HG02970 (cell line): ENCODE results near the gene STAT3.
"Not testable (repeated sequence)": the region's sequence is repeated elsewhere in the genome, so short reads cannot be mapped to it uniquely, and the experiment has no call there.

Source experiments
- ATAC-seq: cut with Tn5 transposase; IDR thresholded peaks from one replicate; pipeline ENCODE4 v1.9.1; 2021; ENCODE audit warnings: mild to moderate bottlenecking, moderate library complexity, moderate number of reproducible peaks; ENCODE audit not compliant: unreplicated experiment, low FRiP score

The STAT3 gene

DNA sequence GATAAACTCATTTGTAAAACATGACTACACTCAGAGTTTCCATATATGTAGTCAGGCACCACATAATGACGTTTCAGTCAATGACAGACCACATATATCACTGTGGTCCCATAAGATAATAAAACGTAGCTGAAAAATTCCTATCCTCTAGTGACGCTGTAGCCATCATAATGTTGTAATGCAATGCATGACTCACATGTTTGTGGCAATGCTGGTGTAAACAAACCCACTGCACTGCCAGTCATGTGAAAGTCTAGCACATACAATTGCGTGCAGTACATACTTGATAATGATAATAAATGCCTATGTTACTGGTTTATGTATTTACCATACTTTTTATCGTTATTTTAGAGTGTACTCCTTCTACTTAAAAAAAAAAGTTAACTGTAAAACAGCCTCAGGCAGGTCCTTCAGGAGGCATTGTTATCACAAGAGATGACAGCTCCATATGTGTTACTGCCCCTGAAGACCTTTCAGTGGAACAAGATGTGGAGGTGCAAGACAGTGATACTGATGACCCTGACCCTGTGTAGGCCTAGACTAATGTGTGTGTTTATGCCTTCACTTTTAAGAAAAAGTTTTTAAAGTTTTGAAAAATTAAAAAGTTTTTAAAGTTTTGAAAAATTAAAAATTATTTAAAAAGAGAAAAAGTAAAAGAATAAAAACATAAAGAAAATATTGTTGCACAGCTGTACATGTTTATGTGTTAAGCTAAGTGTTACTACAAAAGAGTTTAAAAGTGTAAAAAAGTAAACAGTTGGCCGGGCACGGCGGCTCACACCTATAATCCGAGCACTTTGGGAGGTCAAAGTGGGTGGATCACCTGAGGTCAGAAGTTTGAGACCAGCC lies 121.1 kb downstream of the STAT3 start:
- no peak for ATAC-seq

DNA sequence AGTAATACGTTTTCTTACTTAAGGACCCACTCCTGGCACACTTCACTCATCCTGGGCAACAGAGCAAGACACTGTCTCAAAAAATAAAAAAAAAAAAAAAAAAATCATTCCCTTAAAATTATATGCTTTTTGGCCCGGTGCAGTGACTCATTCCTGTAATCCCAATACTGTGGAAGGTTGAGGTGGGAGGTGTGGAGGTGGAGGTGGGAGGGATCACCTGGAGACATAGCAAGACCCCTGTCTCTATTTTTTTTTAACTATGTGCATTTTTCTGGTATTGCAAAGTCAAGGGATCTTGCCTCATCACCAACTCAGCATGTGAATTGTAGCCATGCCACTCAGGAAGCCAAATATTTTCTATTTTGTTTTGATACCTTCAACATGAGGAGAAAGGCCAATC lies 121.8 kb downstream of the STAT3 start:
- ATAC-seq: no peak

- not testable (repeated sequence) for ATAC-seq
These were observed 123.9 kb downstream of the STAT3 start for GRCh38 chr17:42264366-42264765.
